Heart right ventricle (tissue), 16 donors: ENCODE data around the gene FBXL4. TPM values are rescaled to one million over a fixed set of nuclear protein-coding genes. Genes with fewer than 3 reads are reported as not detected.

Experiments used
- ATAC-seq, 8 donors: fragments of 200-7000 bp; cut with Tn5 transposase; one replicate each; pipeline ENCODE4 v1.9.1; 2020; ENCODE audit warnings: mild to moderate bottlenecking in 8 of 8, moderate library complexity in 8 of 8, moderate number of reproducible peaks in 1 of 8
- DNase-seq, 2 donors: peaks; one replicate each; pipeline ENCODE4 v3.0.0-alpha.2; 2020
- H3K27ac ChIP-seq, 10 donors: fragments of 200-600 bp; sonication (generic) in 2 of 10; one replicate each; pipeline versions ENCODE4 v1.5.0 to v1.8.0; 2020 to 2022; ENCODE audit warnings: mild to moderate bottlenecking in 3 of 10
- H3K27me3 ChIP-seq, 7 donors: fragments of 200-600 bp; one replicate each; pipeline ENCODE4 v1.8.0; 2021 to 2022; ENCODE audit warnings: mild to moderate bottlenecking in 2 of 7
- H3K36me3 ChIP-seq, 9 donors: fragments of 200-600 bp; sonication (generic) in 1 of 9; one replicate each; pipeline versions ENCODE4 v1.5.0 to v1.8.0; 2020 to 2022; ENCODE audit warnings: mild to moderate bottlenecking in 2 of 9
- H3K4me1 ChIP-seq, 9 donors: fragments of 200-600 bp; sonication (generic) in 1 of 9; one replicate each; pipeline versions ENCODE4 v1.5.0 to v1.8.0; 2020 to 2022; ENCODE audit warnings: mild to moderate bottlenecking in 4 of 9
- H3K4me3 ChIP-seq, 10 donors: fragments of 200-600 bp; sonication (generic) in 2 of 10; one replicate each; pipeline versions ENCODE4 v1.5.0 to v1.8.0; 2020 to 2022; ENCODE audit warnings: mild to moderate bottlenecking in 7 of 10, moderate library complexity in 2 of 10
- H3K9me3 ChIP-seq, 11 donors: fragments of 200-600 bp in 10 of 11; sonication (generic) in 2 of 11; one replicate each; pipeline versions ENCODE4 v1.5.0 to v1.8.0; 2013 to 2022; ENCODE audit warnings: mild to moderate bottlenecking in 2 of 11, control low read depth in 1 of 11, moderate library complexity in 1 of 11
- CTCF ChIP-seq, 9 donors: fragments of 200-600 bp; sonication (generic) in 2 of 9; IDR thresholded peaks; one replicate each; pipeline versions ENCODE4 v1.5.0 to v1.8.0; 2021 to 2022; ENCODE audit warnings: antibody characterized with exemption in 9 of 9, mild to moderate bottlenecking in 5 of 9, moderate library complexity in 1 of 9
- WGBS, 2 donors: extraction: QIAGEN DNeasy Blood & Tissue Kit; methylation state at CpG; one replicate each; pipeline ENCODE4 v1.1.7; 2013; ENCODE audit warnings: inconsistent platforms in 1 of 2; 5-methylcytosine and 5-hydroxymethylcytosine counted together
- intact Hi-C, 10 donors: fragments of 100-400 bp; cut with DNase I; formaldehyde crosslinking; loops; one replicate each; pipeline versions ENCODE4 v1.11.1 to v1.14.2; 2022
- polyA plus RNA-seq, 2 donors: library from polyadenylated mRNA; stranded (reverse); fragments of 200-250 nt; gene quantifications; one replicate each; pipeline ENCODE4 v1.2.3, GENCODE V29; 2013
- total RNA-seq, 10 donors: library from RNA; stranded (reverse); fragmentation: NEBNext Ultra II Directional in 3 of 10; extraction: Animal tissue kit (Norgen Biotek cat#: 25700) in 3 of 10; gene quantifications; one replicate each; pipeline versions ENCODE4 v1.2.1 to v1.2.4, GENCODE V29; 2021 to 2023
- donor health status: Arrhythmogenic right ventricular cardiomyopathy.
- donor health status: ischemic (EF 13 %, LVEDD 7.1; RV severe dilation, severe dysfunction).
- donor health status: healthy with polysubstance abuse.
- donor health status: DM: no; HTN: yes; CAD: no.
- donor health status: DM: no; HTN: no; CAD: no.
- donor health status: ischemic (EF 25% LVEDD 6.9; RV normal size, moderate dysfunction).
- donor health status: ischemic (EF 25% LVEDD 5.7; RV mildly dilated, moderate dysfunction).
- donor health status: healthy.
- donor health status: DM: yes; HTN: yes; CAD: no.
- donor health status: Ischemic cardiomyopathy.
- donor health status: ischemic (EF 35%, LVEDD 5.7; RV mildly dilated, moderate dysfunction).
- donor health status: nonischemic (EF 11% LVEDD 7.7; RV severe dilation, severe dysfunction).
- donor health status: DM: yes; HTN: yes; CAD: no.
- donor health status: PGD.
- donor health status: ischemic (EF 29% LVEDD 5.4; RV normal size, mild dysfunction).
- donor health status: nonischemic (EF 23%, LVEDD 6.1; RV moderate dilation, normal function).

The FBXL4 gene
- total and polyA plus RNA-seq, 12 donors = 2.6 to 20.8 (median 17.0) TPM

- Histone ChIP-seq H3K27ac (no peak overlapping the region), H3K4me1 (peaks cover 5 to 28% (median 16%) of the 10 kb centered on the region in 9 donors), H3K9me3 (no peaks in the 10 kb centered on the region), H3K27me3 (peaks cover 29 to 100% (median 97%) of the 10 kb centered on the region in 7 donors), H3K36me3 (no peaks in the 10 kb centered on the region), H3K4me3 (peak overlapping the region in 2 of 10 donors; percentile 22 to 42)
- no peak for DNase-seq
- 9 to 10% methylated on average over 12 of the region's 12 CpGs for WGBS, 2 donors
- intact Hi-C loops = no loop called here
- TF ChIP-seq CTCF (IDR thresholded peaks at IDR 0.05) = no peak
- no peak for ATAC-seq
Measured at GRCh38 chr6:98823428-98824161, 124.2 kb downstream of the FBXL4 start.

GRCh38 chr6:98821756-98822405 is 125.9 kb downstream of the FBXL4 start:
- ATAC-seq = no peak
- no peak overlapping the region for H3K4me3 ChIP-seq
- DNase-seq = no peak
- peaks cover 0 to 15% (median 9%) of the 10 kb centered on the region in 9 donors for H3K4me1 ChIP-seq
- no peak overlapping the region for H3K27ac ChIP-seq
- H3K27me3 ChIP-seq = peaks cover 19 to 100% (median 85%) of the 10 kb centered on the region in 7 donors
- intact Hi-C loops = no loop called here
- TF ChIP-seq CTCF (IDR thresholded peaks at IDR 0.05) = no peak
- no peaks in the 10 kb centered on the region for H3K36me3 ChIP-seq
- WGBS, 2 donors = 85 to 90% methylated on average over 2 of the region's 2 CpGs
- H3K9me3 ChIP-seq = peaks cover 0 to 14% (median 0%) of the 10 kb centered on the region in 11 donors

Other genes with a start within 250 kb of the FBXL4 start
- gene POU3F2, start 113.4 kb downstream of the FBXL4 start, total RNA-seq = not detected
- gene POU3F2, start 113.4 kb downstream of the FBXL4 start, polyA plus RNA-seq = not detected